Astrocyte (in vitro differentiated cells and primary cell): ENCODE results near the gene SUMO3.

Source experiments
- CTCF ChIP-seq: IDR thresholded peaks from 2 replicates; pipeline ENCODE4 v1.5.1; 2011; ENCODE audit warnings: low read depth, mild to moderate bottlenecking, inconsistent platforms, low read length, moderate library complexity; ENCODE audit not compliant: insufficient read depth
- EZH2 ChIP-seq: IDR thresholded peaks from 2 replicates; pipeline ENCODE4 v1.6.1; 2012; ENCODE audit warnings: mild to moderate bottlenecking, low read length, inconsistent platforms; ENCODE audit not compliant: insufficient read depth

- peak; percentile 81 for TF ChIP-seq CTCF
- TF ChIP-seq EZH2, result no peak
Observed at GRCh38 chr21:44792702-44793591, 24.9 kb downstream of the SUMO3 start.
